ENCODE results near the gene AQP7. TPM values are rescaled to one million over a fixed set of nuclear protein-coding genes. Genes with fewer than 3 reads are reported as not detected.
A peak's percentile ranks its signal among the peaks of the same experiment; 100 is the strongest.
"Not testable (repeated sequence)": the region's sequence is repeated elsewhere in the genome, so short reads cannot be mapped to it uniquely, and the experiment has no call there.

The AQP7 gene
- total RNA-seq, 3 donors from 2014 or later, result not detected

GRCh38 chr9:33438926-33439680 is 36.7 kb upstream of the AQP7 start:
- DNase-seq (no peak), ATAC-seq (no peak)
- H3K4me3 Mint-ChIP-seq, result no peak overlapping the region
- H3K27me3 Mint-ChIP-seq (ENCODE audit: low read depth), result no peaks in the 10 kb centered on the region
- H3K36me3 Mint-ChIP-seq (ENCODE audit: insufficient read depth), result peaks cover 7% of the 10 kb centered on the region
- H3K4me1 Mint-ChIP-seq (ENCODE audit: low read depth), result peaks cover 14% of the 10 kb centered on the region
- H3K9me3 Mint-ChIP-seq, result no peaks in the 10 kb centered on the region

GRCh38 chr9:33437898-33438297 is 35.5 kb upstream of the AQP7 start:
- no peak for ATAC-seq
- peaks cover 7% of the 10 kb centered on the region for H3K36me3 Mint-ChIP-seq (ENCODE audit: insufficient read depth)
- peaks cover 15% of the 10 kb centered on the region for H3K4me1 Mint-ChIP-seq (ENCODE audit: low read depth)
- no peak for DNase-seq
- no peak overlapping the region for H3K4me3 Mint-ChIP-seq
- no peaks in the 10 kb centered on the region for H3K27me3 Mint-ChIP-seq (ENCODE audit: low read depth)
- no peaks in the 10 kb centered on the region for H3K9me3 Mint-ChIP-seq

- Mint-ChIP-seq H3K27me3 (ENCODE audit: low read depth) (no peaks in the 10 kb centered on the region), H3K36me3 (ENCODE audit: insufficient read depth) (peaks cover 4% of the 10 kb centered on the region), H3K4me3 (no peak overlapping the region), H3K9me3 (no peaks in the 10 kb centered on the region), H3K4me1 (ENCODE audit: low read depth) (peaks cover 15% of the 10 kb centered on the region)
- ATAC-seq (no peak), DNase-seq (no peak)
Observed at GRCh38 chr9:33437205-33437604, 34.8 kb upstream of the AQP7 start.

- no peak overlapping the region for H3K4me3 Mint-ChIP-seq
- H3K4me1 Mint-ChIP-seq (ENCODE audit: low read depth), result peaks cover 14% of the 10 kb centered on the region
- ATAC-seq, result no peak
Observed at GRCh38 chr9:33436445-33436844, 34.1 kb upstream of the AQP7 start.

GRCh38 chr9:33435821-33436277 is 33.5 kb upstream of the AQP7 start:
- DNase-seq, result no peak
- no peak for ATAC-seq
- Mint-ChIP-seq H3K9me3 (no peaks in the 10 kb centered on the region), H3K27me3 (ENCODE audit: low read depth) (no peaks in the 10 kb centered on the region), H3K4me3 (no peak overlapping the region), H3K4me1 (ENCODE audit: low read depth) (peaks cover 15% of the 10 kb centered on the region), H3K36me3 (ENCODE audit: insufficient read depth) (peaks cover 4% of the 10 kb centered on the region)

More at GRCh38 chr9:33436445-33436844, 34.1 kb upstream of the AQP7 start:
- Mint-ChIP-seq H3K36me3 (ENCODE audit: insufficient read depth) (peaks cover 4% of the 10 kb centered on the region), H3K27me3 (ENCODE audit: low read depth) (no peaks in the 10 kb centered on the region), H3K9me3 (no peaks in the 10 kb centered on the region)
- no peak for DNase-seq

- H3K36me3 Mint-ChIP-seq (ENCODE audit: insufficient read depth), result no peaks in the 10 kb centered on the region
- DNase-seq (no peak), ATAC-seq (no peak)
- H3K4me3 Mint-ChIP-seq, result no peak overlapping the region
- H3K4me1 Mint-ChIP-seq (ENCODE audit: low read depth), result peaks cover 11% of the 10 kb centered on the region
- H3K9me3 Mint-ChIP-seq, result no peaks in the 10 kb centered on the region
- H3K27me3 Mint-ChIP-seq (ENCODE audit: low read depth), result no peaks in the 10 kb centered on the region
Observed at GRCh38 chr9:33434317-33435105, 32.1 kb upstream of the AQP7 start.

GRCh38 chr9:33433871-33434270 is 31.5 kb upstream of the AQP7 start:
- Mint-ChIP-seq H3K4me3 (no peak overlapping the region), H3K36me3 (ENCODE audit: insufficient read depth) (no peaks in the 10 kb centered on the region), H3K9me3 (no peaks in the 10 kb centered on the region), H3K27me3 (ENCODE audit: low read depth) (no peaks in the 10 kb centered on the region), H3K4me1 (ENCODE audit: low read depth) (peaks cover 11% of the 10 kb centered on the region)
- DNase-seq (no peak), ATAC-seq (no peak)

GRCh38 chr9:33431420-33431819 is 29.1 kb upstream of the AQP7 start:
- Mint-ChIP-seq H3K9me3 (no peaks in the 10 kb centered on the region), H3K4me1 (ENCODE audit: low read depth) (peaks cover 7% of the 10 kb centered on the region), H3K36me3 (ENCODE audit: insufficient read depth) (no peaks in the 10 kb centered on the region), H3K4me3 (no peak overlapping the region), H3K27me3 (ENCODE audit: low read depth) (no peaks in the 10 kb centered on the region)
- ATAC-seq (no peak), DNase-seq (no peak)

GRCh38 chr9:33430942-33431341 is 28.6 kb upstream of the AQP7 start:
- Mint-ChIP-seq H3K9me3 (no peaks in the 10 kb centered on the region), H3K4me1 (ENCODE audit: low read depth) (peaks cover 7% of the 10 kb centered on the region), H3K36me3 (ENCODE audit: insufficient read depth) (no peaks in the 10 kb centered on the region), H3K4me3 (no peak overlapping the region), H3K27me3 (ENCODE audit: low read depth) (no peaks in the 10 kb centered on the region)
- ATAC-seq (no peak), DNase-seq (no peak)

GRCh38 chr9:33429256-33429985 is 27.1 kb upstream of the AQP7 start:
- Mint-ChIP-seq H3K9me3 (no peaks in the 10 kb centered on the region), H3K4me3 (no peak overlapping the region), H3K4me1 (ENCODE audit: low read depth) (peaks cover 7% of the 10 kb centered on the region), H3K36me3 (ENCODE audit: insufficient read depth) (no peaks in the 10 kb centered on the region), H3K27me3 (ENCODE audit: low read depth) (no peaks in the 10 kb centered on the region)
- ATAC-seq (no peak), DNase-seq (no peak)

- ATAC-seq, result peak in 1 of 2 donors; percentile 56
- H3K9me3 Mint-ChIP-seq, result no peaks in the 10 kb centered on the region
- H3K4me3 Mint-ChIP-seq, result no peak overlapping the region
- H3K36me3 Mint-ChIP-seq (ENCODE audit: insufficient read depth), result no peaks in the 10 kb centered on the region
- no peaks in the 10 kb centered on the region for H3K27me3 Mint-ChIP-seq (ENCODE audit: low read depth)
- peaks cover 3% of the 10 kb centered on the region for H3K4me1 Mint-ChIP-seq (ENCODE audit: low read depth)
- DNase-seq, result no peak
Observed at GRCh38 chr9:33426843-33427293, 24.5 kb upstream of the AQP7 start.

GRCh38 chr9:33425128-33425533 is 22.8 kb upstream of the AQP7 start:
- DNase-seq, result no peak
- ATAC-seq, result no peak
- H3K4me1 Mint-ChIP-seq (ENCODE audit: low read depth), result no peaks in the 10 kb centered on the region
- no peaks in the 10 kb centered on the region for H3K27me3 Mint-ChIP-seq (ENCODE audit: low read depth)
- no peaks in the 10 kb centered on the region for H3K36me3 Mint-ChIP-seq (ENCODE audit: insufficient read depth)
- no peak overlapping the region for H3K4me3 Mint-ChIP-seq
- H3K9me3 Mint-ChIP-seq, result no peaks in the 10 kb centered on the region

GRCh38 chr9:33424492-33424891 is 22.1 kb upstream of the AQP7 start:
- DNase-seq; H3K4me1 Mint-ChIP-seq (ENCODE audit: low read depth); H3K9me3 Mint-ChIP-seq; H3K4me3 Mint-ChIP-seq; ATAC-seq; H3K27me3 Mint-ChIP-seq (ENCODE audit: low read depth); H3K36me3 Mint-ChIP-seq (ENCODE audit: insufficient read depth): not testable (repeated sequence)

GRCh38 chr9:33424043-33424442 is 21.7 kb upstream of the AQP7 start:
- H3K4me1 Mint-ChIP-seq (ENCODE audit: low read depth); ATAC-seq: not testable (repeated sequence)

More at GRCh38 chr9:33424043-33424442, 21.7 kb upstream of the AQP7 start:
- H3K36me3 Mint-ChIP-seq (ENCODE audit: insufficient read depth); H3K9me3 Mint-ChIP-seq; DNase-seq; H3K27me3 Mint-ChIP-seq (ENCODE audit: low read depth); H3K4me3 Mint-ChIP-seq: not testable (repeated sequence)
